HepG2 (cell line): ENCODE data around the gene TRIM66. TPM values are rescaled to one million over a fixed set of nuclear protein-coding genes. Genes with fewer than 3 reads are reported as not detected.

Source experiments
- ADNP ChIP-seq: sonication (generic); formaldehyde crosslinking; IDR thresholded peaks from 2 replicates; pipeline ENCODE4 v1.4.0; 2020; ENCODE audit warnings: missing genetic modification reagents
- CC2D1A ChIP-seq: sonication (generic); formaldehyde crosslinking; IDR thresholded peaks from 2 replicates; pipeline ENCODE4 v1.8.1; 2023; ENCODE audit warnings: mild to moderate bottlenecking, missing genetic modification reagents
- DZIP1 ChIP-seq: sonication (generic); formaldehyde crosslinking; IDR thresholded peaks from 2 replicates; pipeline ENCODE4 v1.5.0; 2020; ENCODE audit warnings: mild to moderate bottlenecking, missing genetic modification reagents
- ELF3 ChIP-seq: IDR thresholded peaks from 2 replicates; pipeline ENCODE4 v1.6.1; 2016; ENCODE audit warnings: missing genetic modification reagents, missing compliant biosample characterization
- ETS1 ChIP-seq: sonication (generic); formaldehyde crosslinking; IDR thresholded peaks from 2 replicates; pipeline ENCODE4 v1.4.0; 2020; ENCODE audit warnings: missing genetic modification reagents
- HIVEP1 ChIP-seq: sonication (generic); formaldehyde crosslinking; IDR thresholded peaks from 2 replicates; pipeline ENCODE4 v1.4.0; 2020; ENCODE audit warnings: mild to moderate bottlenecking, missing genetic modification reagents
- KAT8 ChIP-seq: IDR thresholded peaks from 2 replicates; pipeline ENCODE4 v1.6.1; 2016; ENCODE audit warnings: missing genetic modification reagents, missing compliant biosample characterization
- KDM2A ChIP-seq: sonication (generic); formaldehyde crosslinking; IDR thresholded peaks from 2 replicates; pipeline ENCODE4 v1.4.0; 2020; ENCODE audit warnings: low read depth, missing genetic modification reagents, borderline replicate concordance
- RELA ChIP-seq: sonication (generic); formaldehyde crosslinking; IDR thresholded peaks from 2 replicates; pipeline ENCODE4 v1.4.0; 2020; ENCODE audit warnings: missing genetic modification reagents
- SIN3A ChIP-seq: IDR thresholded peaks from 2 replicates; pipeline ENCODE4 v1.6.1; 2011; ENCODE audit warnings: low read depth, mild to moderate bottlenecking, control low read depth, low read length, borderline replicate concordance
- TCF7L2 ChIP-seq: IDR thresholded peaks from 2 replicates; pipeline ENCODE4 v1.6.1; 2011; ENCODE audit warnings: mild to moderate bottlenecking, low read depth, low read length, moderate library complexity
- TMF1 ChIP-seq: sonication (generic); formaldehyde crosslinking; IDR thresholded peaks from 2 replicates; pipeline ENCODE4 v1.8.1; 2022; ENCODE audit warnings: low read depth, missing genetic modification reagents
- TRAFD1 ChIP-seq: sonication (generic); formaldehyde crosslinking; IDR thresholded peaks from 2 replicates; pipeline ENCODE4 v1.5.1; 2020; ENCODE audit warnings: missing genetic modification reagents, mild to moderate bottlenecking, borderline replicate concordance
- ZBTB49 ChIP-seq: sonication (generic); formaldehyde crosslinking; IDR thresholded peaks from 2 replicates; pipeline ENCODE4 v1.4.0; 2020; ENCODE audit warnings: missing genetic modification reagents, borderline replicate concordance
- ZNF136 ChIP-seq: sonication (generic); formaldehyde crosslinking; IDR thresholded peaks from 2 replicates; pipeline ENCODE4 v1.8.1; 2022; ENCODE audit warnings: low read depth, mild to moderate bottlenecking, moderate library complexity, missing genetic modification reagents
- ZNF24 ChIP-seq: fragments of 450-650 bp; IDR thresholded peaks from 2 replicates; pipeline ENCODE4 v1.6.1; 2017; ENCODE audit warnings: antibody characterized with exemption, mild to moderate bottlenecking
- ZNF562 ChIP-seq: sonication (generic); formaldehyde crosslinking; IDR thresholded peaks from 2 replicates; pipeline ENCODE4 v1.8.0; 2022; ENCODE audit warnings: missing genetic modification reagents, borderline replicate concordance
- ZNF577 ChIP-seq: sonication (generic); formaldehyde crosslinking; IDR thresholded peaks from 2 replicates; pipeline ENCODE4 v1.4.0; 2020; ENCODE audit warnings: mild to moderate bottlenecking, low read depth, missing genetic modification reagents, borderline replicate concordance
- ZNF800 ChIP-seq: sonication (generic); formaldehyde crosslinking; IDR thresholded peaks from 2 replicates; pipeline ENCODE4 v1.4.0; 2020; ENCODE audit warnings: missing genetic modification reagents
- polyA plus RNA-seq, 8 experiments: library from polyadenylated mRNA; depleted of rRNA in 3 of 8; stranded (reverse) in 7 of 8; unstranded in 1 of 8; fragments of >200 nt; fragmentation: Illumina TruSeq in 4 of 8; extraction: Trizol in 4 of 8; gene quantifications; 2 replicates each; pipeline versions ENCODE4 v1.2.1 to v1.2.3, GENCODE V29; 2011 to 2016; ENCODE audit warnings: low read depth in 4 of 8, missing spikeins in 1 of 8, mixed read lengths in 1 of 8; ENCODE audit not compliant: insufficient read depth in 1 of 8
- total RNA-seq, 5 experiments: library from RNA; depleted of rRNA; stranded (reverse); fragments of >200 nt; fragmentation: Illumina TruSeq; extraction: Trizol; gene quantifications; 2 replicates each; pipeline ENCODE4 v1.2.3, GENCODE V29; 2016; ENCODE audit warnings: low read depth in 1 of 5

The TRIM66 gene
- total and polyA plus RNA-seq, 2 of the 13 experiments (the other 11 are each of a cell fraction or from before 2014, with no cell fraction given) = 4.9 to 6.1 TPM

GRCh38 chr11:8682303-8683114 is at the start of gene TRIM66, which contains the start of gene RPL27A (continued):
- TF ChIP-seq TRAFD1 = no peak
- TF ChIP-seq CC2D1A (CRISPR knock-in tag) = no peak
- TF ChIP-seq ZNF800 (CRISPR knock-in tag) = 0 out of 2 replicates have a peak, but pooled peaks have one; percentile 19
- TF ChIP-seq TMF1 = peak; percentile 83; the same call in 1 of the 2 replicates
- TF ChIP-seq SIN3A = peak; percentile 93; the same call in 1 of the 2 replicates
- TF ChIP-seq KAT8 (CRISPR knock-in tag) = peak; percentile 95
- TF ChIP-seq HIVEP1 (CRISPR knock-in tag) = peak; percentile 43; the same call in 1 of the 2 replicates
- no peak for TF ChIP-seq RELA (CRISPR knock-in tag)
- no peak for TF ChIP-seq ETS1 (CRISPR knock-in tag)
- no peak for TF ChIP-seq ZBTB49 (CRISPR knock-in tag)
- no peak for TF ChIP-seq TCF7L2
- TF ChIP-seq ZNF136 (CRISPR knock-in tag) = peak; percentile 46; the same call in 1 of the 2 replicates
- peak; percentile 93 for TF ChIP-seq ELF3 (CRISPR knock-in tag)
- TF ChIP-seq KDM2A (CRISPR knock-in tag) = peak; percentile 71; the same call in 1 of the 2 replicates
- no peak for TF ChIP-seq ADNP (CRISPR knock-in tag)
- no peak for TF ChIP-seq ZNF562
- 0 out of 2 replicates have a peak, but pooled peaks have one; percentile 19 for TF ChIP-seq DZIP1 (CRISPR knock-in tag)
- TF ChIP-seq ZNF577 (CRISPR knock-in tag) = no peak
- TF ChIP-seq ZNF24 = no peak
